HG02798 (cell line): ENCODE data around the gene CNTN1.
A peak's percentile ranks its signal among the peaks of the same experiment; 100 is the strongest.

Source experiments
- ATAC-seq: cut with Tn5 transposase; IDR thresholded peaks from one replicate; pipeline ENCODE4 v1.9.1; 2021; ENCODE audit warnings: mild to moderate bottlenecking; ENCODE audit not compliant: unreplicated experiment, poor library complexity

The CNTN1 gene

GRCh38 chr12:40833818-40834217 lies 141.6 kb downstream of the CNTN1 start:
- ATAC-seq: no peak

- no peak for ATAC-seq
Observed at GRCh38 chr12:40834321-40834720, 142.1 kb downstream of the CNTN1 start.

GRCh38 chr12:40837891-40838429 lies 145.7 kb downstream of the CNTN1 start:
- ATAC-seq: no peak

- no peak for ATAC-seq
Observed at GRCh38 chr12:40843495-40843894, 151.3 kb downstream of the CNTN1 start.

GRCh38 chr12:40853221-40853620 lies 161.0 kb downstream of the CNTN1 start:
- no peak for ATAC-seq

- no peak for ATAC-seq
Observed at GRCh38 chr12:40854604-40855003, 162.4 kb downstream of the CNTN1 start.

GRCh38 chr12:40864891-40865290 lies 172.7 kb downstream of the CNTN1 start:
- no peak for ATAC-seq

- ATAC-seq: no peak
Observed at GRCh38 chr12:40870981-40871380, 178.7 kb downstream of the CNTN1 start.

GRCh38 chr12:40874868-40875267 lies 182.6 kb downstream of the CNTN1 start:
- ATAC-seq: no peak

GRCh38 chr12:40889329-40889728 lies 197.1 kb downstream of the CNTN1 start:
- ATAC-seq: no peak

- ATAC-seq: no peak
Observed at GRCh38 chr12:40892528-40892927, 200.3 kb downstream of the CNTN1 start.

GRCh38 chr12:40898505-40898904 lies 206.3 kb downstream of the CNTN1 start:
- ATAC-seq: no peak

GRCh38 chr12:40903040-40903439 lies 210.8 kb downstream of the CNTN1 start:
- no peak for ATAC-seq

GRCh38 chr12:40907115-40907527 lies 214.9 kb downstream of the CNTN1 start:
- peak; percentile 82 for ATAC-seq

- ATAC-seq: no peak
Observed at GRCh38 chr12:40911676-40912075, 219.4 kb downstream of the CNTN1 start.

GRCh38 chr12:40915172-40915571 lies 222.9 kb downstream of the CNTN1 start:
- no peak for ATAC-seq

GRCh38 chr12:40917561-40917960 lies 225.3 kb downstream of the CNTN1 start:
- no peak for ATAC-seq

GRCh38 chr12:40921563-40922163 lies 229.4 kb downstream of the CNTN1 start:
- no peak for ATAC-seq

GRCh38 chr12:40937891-40938290 lies 245.7 kb downstream of the CNTN1 start:
- ATAC-seq: no peak

- ATAC-seq: no peak
Observed at GRCh38 chr12:40942326-40942725, 250.1 kb downstream of the CNTN1 start.

- no peak for ATAC-seq
Observed at GRCh38 chr12:40945772-40946171, 253.5 kb downstream of the CNTN1 start.

GRCh38 chr12:40946612-40947194 lies 254.5 kb downstream of the CNTN1 start:
- no peak for ATAC-seq
